Hematopoietic multipotent progenitor cell (in vitro differentiated cells): ENCODE results near the gene TBC1D17. TPM values are rescaled to one million over a fixed set of nuclear protein-coding genes. Genes with fewer than 3 reads are reported as not detected.

ENCODE experiments used
- DNase-seq, 3 donors: peaks; one replicate each; pipeline ENCODE4 v3.0.0-alpha.2; 2011 to 2015; ENCODE audit warnings: low read depth in 2 of 3, low spot score in 2 of 3
- total RNA-seq: library from RNA; depleted of rRNA; stranded (reverse); fragments of >200 nt; gene quantifications from one replicate; pipeline ENCODE4 v1.2.3, GENCODE V29; 2012

The TBC1D17 gene
- total RNA-seq, 1 donor, result 7.8 TPM

DNA sequence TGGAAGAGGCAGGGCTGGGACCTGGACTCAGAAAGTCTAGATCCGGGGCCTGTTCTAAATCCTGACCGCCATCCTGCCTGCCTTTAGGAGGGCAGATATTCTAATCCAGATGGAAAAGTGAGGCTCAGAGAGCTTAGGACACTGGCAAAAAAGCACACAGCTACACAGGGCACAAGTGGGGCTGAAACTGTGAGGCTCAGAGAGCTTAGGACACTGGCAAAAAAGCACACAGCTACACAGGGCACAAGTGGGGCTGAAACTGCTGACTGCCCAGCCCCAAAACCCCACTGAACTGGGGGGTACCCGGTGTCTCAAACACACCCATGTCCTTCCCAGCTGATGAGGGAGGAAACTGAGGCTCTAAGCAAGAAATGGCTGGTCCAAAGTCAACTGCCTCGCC is 2.3 kb upstream of the TBC1D17 start:
- no peak for DNase-seq

DNA sequence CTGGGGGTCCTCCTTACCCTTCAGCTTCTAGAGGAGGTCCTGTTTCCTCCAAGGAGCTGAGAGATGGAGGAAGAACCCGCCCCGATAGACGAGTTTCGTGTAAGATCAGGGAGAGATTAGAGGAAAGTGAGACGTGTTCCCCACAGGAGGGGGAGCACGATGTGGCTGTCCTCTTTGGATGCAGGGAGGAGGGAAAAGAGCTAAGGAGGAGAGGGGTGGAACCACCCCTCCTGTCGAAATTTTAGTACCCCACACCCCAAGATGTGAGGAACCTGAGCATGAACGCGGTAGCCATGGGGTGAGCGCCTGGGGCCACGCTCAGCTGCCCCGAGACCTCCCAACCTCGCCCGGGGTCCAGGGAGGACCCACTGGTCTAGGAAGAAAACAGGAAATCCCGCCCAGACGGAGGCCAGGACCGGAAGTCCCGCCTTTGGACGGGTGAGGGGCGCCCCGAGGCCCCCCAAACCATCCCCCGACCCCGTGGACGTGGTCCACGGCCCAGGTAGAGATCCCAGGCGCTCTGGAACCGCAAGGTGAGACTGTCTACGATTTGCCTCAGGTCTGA is 1.6 kb upstream of the TBC1D17 start:
- DNase-seq, result peak in 2 of 3 donors; percentile 47 to 75

DNA sequence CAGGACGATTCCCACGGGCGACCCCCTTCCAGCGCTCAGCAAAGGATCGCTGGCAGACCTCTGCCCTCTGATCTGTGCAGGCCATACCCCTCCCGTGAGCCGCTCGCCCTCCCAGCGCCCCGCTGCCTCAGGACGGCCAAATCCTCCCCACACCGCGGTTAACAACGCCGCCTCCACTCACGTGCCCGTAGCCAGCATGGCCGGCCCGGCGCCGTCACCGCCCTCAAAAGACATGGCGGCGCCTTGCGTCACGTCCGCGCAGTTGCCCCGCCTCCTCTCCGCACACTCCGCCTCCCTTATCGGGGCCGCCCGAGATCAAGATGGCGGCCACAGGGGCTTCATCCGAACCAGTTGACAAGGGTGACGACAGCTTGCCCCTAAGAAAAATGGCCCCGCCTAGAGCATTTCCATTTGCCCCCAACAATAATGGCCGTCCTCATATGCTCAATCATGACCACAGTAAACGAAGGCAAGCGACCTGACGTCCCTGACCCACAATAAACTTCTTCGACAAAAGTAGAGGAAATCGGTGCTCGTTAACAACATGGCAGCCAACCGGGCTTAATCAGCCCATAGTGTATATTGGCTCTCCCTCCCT is 981 bp upstream of the TBC1D17 start:
- DNase-seq, result peak; percentile 97 to 99 (median 99)

DNA sequence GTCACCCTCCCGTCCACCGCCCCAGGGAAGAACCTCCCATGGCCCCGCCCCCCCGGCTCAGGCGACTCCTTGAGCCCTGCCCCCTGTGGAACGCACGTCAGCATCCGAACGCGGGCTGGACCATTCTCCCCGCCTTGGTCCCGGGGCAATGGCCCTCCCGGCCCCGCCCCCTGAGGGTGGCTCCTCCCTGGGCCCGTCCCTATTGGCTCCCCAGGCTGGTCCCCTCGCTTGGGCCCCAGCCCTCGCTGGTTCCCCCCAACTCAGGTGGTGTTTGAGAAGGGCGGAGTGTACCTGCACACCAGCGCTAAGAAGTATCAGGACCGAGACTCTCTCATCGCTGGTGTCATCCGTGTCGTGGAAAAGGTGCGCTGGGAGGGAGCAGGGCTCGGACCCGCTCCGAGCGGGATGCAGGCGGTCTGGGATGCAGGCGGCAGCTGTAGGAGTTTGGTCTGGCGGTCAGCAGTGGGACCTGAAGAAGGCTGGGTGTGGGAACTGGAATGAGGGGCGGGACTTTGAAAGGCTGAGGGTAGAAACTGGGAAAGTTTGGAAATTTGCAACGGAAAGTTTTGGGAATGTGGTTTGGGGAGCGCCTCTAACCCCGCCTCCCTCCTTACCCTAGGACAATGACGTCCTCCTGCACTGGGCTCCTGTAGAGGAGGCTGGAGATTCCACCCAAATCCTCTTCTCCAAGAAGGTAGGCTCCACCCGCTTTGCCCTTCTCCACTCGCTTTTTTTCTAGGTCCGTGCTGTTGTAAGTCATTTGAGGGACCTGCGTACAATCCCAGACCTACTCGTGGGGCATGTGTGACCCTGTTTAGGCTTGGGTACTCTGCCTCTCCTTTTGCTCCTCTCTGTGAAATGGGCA is 609 bp downstream of the TBC1D17 start:
- peak; percentile 94 to 99 (median 98) for DNase-seq

DNA sequence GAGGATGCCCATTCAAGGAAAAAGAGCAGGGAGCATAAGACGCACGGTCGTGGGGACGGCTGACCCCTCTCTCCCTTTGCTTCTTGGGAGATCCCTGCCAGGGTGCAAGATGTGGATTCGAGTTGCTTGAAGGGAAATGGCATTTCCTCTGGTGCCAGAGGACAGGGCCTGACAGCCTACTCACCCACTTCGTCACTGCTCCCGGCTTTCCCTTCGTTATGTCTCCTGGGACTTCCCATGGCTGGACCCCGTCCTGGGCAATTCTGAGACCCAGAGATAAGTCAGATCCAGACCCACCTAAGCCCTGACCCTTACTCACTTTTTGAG is 1.2 kb downstream of the TBC1D17 start:
- no peak for DNase-seq

DNA sequence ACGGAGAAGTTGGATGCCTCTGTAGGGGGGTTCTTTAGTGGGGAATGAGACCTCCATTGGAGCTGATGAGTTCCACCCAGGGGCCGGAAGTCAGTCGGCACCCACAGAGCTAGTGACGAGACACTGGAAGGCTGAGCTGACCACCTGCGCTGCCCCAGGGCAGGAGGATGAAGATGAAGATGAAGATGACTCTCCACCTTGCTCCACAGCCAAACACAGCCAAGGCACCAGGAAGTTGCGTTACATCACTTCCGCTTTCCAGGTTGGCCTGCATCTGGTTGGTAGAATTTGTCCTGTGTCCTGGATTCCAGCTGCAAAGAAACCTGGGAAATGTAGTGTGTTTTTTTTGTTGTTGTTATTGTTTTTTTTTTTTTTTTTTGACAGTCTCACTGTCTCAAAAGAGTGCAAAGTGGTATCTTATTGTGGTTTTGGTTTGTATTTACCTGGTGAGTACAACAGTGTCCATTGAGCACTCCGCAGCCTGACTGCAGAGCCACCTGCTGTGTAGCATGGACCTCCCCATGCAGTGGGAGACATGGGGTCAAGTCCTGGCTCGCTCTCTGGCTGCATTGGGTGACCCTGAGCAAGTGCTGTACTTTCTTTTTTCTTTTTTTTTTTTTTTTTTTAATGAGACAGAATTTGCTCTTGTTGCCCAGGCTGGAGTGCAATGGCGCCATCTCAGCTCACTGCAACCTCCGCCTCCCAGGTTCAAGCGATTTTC is 1.9 kb downstream of the TBC1D17 start:
- DNase-seq, result peak in 1 of 3 donors; percentile 41

DNA sequence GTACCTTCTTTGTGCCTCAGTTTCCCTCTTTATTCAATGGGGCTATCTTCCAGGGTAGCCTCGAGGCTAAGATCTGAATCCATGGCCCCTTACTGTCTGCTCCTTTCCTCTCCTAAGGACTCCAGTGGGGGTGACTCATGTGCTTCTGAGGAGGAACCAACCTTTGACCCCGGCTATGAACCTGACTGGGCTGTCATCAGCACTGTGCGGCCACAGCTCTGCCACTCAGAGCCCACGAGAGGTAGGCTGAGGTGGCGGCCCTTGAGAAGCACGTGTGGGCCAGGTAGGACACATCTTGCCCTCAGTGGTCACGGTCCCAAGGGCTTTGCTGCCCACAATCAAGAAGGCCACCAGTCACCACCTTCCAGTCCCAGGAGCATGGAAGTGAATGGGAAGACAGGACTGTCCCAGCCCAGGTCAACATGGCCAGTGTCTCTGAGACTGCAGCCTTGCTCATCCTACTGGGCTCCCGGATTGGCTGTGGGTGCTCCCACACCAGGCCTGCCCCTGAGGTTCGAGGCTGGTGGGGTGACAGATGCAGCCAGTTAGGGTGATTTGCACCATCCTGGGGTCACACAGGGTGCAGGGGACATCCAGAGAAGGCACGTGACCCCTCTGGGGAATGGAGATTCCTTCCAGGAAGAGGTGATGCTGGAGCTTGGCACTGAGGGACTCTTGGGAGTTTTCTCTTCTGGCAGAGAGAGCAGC is 2.8 kb downstream of the TBC1D17 start:
- no peak for DNase-seq

DNA sequence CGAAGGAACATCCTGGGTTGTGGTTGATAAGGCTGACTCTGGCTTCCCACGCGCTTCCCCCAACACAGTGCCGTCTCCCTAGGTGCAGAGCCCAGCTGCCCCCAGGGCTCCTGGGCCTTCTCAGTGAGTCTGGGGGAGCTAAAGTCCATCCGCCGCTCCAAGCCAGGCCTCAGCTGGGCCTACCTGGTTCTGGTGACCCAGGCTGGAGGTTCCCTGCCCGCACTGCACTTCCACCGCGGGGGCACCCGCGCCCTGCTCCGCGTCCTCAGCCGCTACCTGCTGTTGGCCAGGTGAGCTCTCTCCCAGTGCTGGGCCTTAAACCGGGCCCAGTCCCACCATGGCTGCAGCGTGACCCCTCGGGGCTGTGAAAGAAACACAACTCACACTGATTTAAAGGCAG is 3.7 kb downstream of the TBC1D17 start:
- no peak for DNase-seq

DNA sequence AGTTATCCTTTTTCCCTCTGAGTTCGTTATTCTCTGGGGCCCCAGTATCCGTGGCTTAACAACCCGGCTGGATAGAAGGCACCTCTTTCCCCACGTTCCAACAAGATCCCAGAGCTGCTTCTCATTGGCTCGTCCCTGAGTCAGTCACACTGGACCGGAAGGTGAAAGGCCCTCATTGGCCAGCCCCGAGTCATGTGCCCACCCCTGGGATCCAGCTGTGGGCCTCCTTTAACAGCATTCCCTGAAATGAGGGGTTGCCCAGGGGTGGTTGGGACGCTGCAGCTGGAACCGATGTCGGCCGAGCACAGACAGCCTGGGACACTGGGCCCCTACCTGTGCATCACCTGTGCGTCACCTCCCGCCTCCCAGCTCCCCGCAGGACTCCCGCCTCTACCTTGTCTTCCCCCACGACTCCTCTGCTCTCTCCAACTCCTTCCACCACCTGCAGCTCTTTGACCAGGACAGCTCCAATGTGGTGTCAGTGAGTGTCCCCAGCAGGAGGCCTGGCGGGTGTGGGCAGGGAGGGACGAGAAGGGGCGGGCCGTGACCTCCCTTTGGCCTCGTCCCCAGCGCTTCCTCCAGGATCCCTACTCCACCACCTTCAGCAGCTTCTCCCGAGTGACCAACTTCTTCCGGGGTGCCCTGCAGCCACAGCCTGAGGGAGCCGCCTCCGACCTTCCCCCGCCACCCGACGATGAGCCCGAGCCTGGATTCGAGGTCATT is 4.3 kb downstream of the TBC1D17 start:
- no peak for DNase-seq

DNA sequence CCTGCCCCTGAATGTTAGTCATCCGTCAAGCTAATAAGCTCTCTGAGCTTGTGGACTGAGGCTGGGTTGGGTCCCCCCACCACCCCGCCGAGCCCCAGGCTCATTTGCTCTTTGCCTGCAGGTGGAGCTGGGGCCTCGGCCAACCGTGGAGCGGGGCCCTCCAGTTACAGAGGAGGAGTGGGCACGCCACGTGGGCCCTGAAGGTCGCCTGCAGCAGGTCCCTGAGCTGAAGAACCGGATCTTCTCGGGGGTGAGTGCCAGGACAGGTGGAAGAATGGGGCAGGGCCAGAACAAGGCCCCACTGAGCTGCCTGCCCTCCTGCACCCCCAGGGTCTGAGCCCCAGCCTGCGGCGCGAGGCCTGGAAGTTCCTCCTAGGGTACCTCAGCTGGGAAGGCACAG is 5.1 kb downstream of the TBC1D17 start:
- DNase-seq, result no peak

DNA sequence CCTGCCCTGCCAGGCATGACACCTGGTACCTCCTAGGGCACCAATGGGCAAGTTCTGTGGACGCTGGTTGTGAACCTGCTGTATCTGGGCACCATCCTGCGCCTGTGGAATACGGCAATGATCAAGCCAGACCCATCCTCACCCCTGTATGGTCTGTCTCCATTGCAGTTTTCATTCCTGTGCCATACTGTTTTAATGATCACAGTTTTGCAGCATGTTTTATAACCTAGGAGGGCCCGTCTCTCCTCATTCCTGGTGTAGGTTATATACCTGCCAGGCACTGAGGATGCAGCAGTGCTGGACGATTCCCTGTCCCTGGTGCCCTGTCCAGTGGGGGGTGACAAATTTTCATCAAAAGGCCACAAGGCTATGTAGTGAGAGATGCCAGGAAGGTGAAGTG is 5.6 kb downstream of the TBC1D17 start:
- no peak for DNase-seq

DNA sequence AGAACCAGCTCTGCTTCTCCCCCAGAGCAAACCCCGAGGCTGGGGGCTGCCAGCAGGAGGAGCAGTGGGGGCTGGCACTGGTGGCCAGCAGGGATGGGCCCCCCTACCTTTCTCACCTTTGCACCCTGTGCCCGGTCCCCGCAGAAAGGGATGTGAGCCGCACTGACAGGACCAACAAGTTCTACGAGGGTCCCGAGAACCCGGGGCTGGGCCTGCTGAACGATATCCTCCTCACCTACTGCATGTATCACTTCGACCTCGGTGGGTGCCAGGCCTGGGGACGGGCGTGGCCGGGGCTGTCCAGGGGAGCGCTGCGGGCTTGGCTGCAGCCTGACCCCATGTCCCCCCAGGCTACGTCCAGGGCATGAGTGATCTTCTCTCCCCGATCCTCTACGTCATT is 6.6 kb downstream of the TBC1D17 start:
- no peak for DNase-seq

DNA sequence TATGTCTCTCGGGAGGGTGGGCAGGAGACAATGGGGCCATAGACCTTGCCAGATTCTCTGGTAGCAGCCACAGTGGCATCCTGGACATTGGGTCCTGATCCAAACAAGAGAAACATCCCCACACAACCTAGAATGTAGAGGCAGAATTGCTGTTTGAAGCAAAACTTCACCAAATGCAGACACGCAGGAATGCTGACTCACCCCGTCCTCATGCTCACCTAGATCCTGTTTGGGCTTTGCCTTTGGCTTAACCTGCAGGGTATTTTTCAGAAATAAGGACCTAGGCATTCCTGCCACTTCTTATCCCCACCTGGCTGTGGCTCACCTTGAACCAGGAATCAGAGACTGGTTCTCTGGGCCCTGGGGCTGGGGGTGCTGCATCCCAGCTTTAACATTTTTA is 7.3 kb downstream of the TBC1D17 start:
- DNase-seq, result no peak

DNA sequence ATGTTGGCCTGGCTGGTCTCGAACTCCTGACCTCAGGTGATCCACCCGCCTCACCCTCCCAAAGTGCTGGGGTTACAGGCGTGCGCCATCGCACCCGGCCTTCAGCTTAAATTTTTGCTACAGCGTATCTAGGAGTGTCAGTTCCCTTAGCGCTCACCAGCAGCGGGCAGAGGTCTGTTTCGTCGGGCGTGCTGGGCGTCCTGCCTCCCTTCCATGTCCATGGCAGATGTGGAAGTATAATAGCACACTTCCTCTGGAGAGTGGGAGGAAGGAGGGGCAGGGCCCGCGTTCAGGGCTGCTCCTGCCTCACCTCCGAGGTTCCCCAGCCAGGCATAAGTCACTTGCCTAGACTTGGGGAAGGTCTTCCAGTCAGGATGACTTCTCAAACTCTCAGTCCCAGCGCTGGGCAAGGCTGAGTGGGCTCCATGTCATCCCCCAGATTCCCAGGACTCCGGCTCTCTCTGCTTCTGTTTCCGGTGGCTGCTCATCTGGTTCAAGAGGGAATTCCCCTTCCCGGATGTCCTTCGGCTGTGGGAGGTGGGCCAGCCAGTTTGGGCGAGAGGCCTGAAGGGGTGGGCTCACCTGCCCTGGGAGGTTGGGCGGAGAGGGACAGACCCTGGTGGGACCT is 9.6 kb downstream of the TBC1D17 start:
- DNase-seq, result no peak

DNA sequence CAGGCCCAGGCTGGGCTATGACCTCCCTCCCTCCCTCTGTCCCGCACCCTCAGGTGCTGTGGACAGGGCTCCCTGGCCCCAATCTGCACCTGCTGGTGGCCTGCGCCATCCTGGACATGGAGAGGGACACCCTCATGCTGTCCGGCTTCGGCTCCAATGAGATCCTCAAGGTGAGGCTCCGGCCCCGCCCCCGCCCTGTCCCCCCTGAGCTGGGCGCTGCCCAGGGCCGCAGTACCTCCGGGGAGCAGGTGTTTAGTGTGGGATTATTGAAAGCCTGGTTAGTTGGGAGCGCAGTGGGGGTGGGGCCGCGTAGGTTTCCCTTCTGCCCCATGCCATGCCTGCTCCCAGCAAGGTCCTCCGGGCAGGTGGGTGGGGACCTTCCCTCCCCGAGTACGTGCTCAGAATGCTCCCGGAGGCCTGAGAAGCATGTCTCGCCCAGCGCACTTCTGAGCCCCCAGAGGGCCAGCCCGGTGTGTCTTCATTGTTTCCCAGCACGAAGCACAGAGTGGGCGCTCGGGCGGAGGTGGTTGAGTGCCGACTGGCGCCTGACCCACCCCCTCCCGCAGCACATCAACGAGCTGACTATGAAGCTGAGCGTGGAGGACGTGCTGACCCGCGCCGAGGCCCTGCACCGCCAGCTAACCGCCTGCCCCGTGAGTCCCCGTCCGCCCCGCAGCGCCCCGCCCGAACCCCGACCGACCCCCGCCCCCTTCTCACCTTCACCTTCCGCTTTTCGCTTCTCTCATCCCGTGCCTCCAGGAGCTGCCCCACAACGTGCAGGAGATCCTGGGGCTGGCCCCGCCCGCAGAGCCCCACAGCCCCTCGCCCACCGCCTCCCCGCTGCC is 10.4 kb downstream of the TBC1D17 start:
- no peak for DNase-seq

DNA sequence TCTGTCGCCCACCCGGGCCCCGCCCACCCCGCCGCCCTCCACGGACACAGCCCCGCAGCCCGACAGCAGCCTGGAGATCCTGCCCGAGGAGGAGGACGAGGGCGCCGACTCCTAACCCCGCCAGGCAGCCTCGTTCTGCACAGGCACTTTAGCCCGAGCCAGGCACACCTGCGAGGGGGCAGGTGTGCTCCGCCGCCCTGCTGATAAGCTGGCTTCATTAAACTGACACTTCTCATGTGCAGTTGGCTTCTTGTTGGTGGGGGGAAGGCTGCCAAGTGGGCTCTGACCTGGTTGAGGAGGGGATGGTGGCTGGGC is 11.0 kb downstream of the TBC1D17 start:
- DNase-seq, result no peak

DNA sequence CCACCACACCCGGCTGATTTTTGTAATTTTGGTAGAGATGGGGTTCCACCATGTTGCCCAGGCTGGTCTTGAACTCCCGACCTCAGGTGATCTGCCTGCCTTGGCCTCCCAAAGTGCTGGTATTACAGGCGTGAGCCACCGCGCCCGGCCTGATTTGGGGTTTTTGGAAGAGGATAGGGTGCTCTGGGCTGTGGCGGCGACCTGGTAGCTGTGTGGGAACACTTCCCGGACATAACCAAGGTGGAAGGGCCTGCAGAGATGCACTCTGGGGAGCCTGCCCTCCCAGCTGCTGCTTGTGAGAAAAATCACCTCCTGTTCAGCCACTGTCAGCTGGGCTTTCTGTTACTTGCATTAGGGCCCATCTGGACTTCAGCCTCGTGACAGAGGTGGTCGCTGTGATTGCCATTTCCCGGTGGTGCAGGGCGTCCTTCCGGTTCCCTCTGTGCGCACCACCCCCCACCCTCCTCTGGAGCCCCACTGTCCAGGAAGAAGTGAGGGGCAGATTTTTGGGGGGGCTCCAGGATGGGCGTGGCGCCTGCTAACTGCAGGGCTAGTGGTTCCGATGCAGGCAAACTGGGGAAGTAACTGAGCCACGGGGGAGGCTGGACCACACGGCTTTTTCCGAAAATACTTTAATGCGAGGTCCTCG is 11.7 kb downstream of the TBC1D17 start:
- no peak for DNase-seq

DNA sequence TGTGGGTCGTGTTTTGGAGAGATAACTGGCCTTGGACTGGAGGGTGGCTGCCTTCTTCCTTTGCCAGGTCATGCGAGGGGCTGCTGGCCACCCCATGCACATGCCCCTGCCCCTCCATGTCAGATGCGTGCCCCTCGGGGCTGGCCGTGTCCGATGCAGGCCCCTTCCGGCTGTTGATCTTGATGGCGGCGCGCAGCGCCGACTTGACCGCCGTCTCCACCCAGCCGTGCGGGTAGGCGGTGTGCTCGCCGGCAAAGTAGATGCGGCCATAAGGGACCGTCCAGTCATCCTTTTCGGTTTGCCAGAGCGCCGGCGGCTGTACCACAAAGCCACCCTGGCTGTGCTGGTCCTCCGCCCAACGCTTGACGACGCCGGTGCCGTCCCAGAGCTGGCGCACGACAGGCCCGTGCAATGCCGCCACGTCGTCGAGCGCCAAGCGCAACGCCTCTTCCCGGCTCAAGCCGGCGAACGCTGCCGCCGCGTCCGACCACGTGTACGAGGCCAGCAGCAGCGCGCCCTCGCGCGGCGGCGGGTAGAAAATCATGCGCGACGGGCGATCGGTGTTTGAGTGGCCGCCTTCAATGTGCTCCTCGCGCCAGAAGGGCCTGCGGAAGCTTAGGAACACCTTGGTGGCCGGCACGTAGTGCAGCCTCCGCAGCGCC is 12.3 kb downstream of the TBC1D17 start:
- DNase-seq, result peak; percentile 74 to 89 (median 83)
